ENCODE data around the gene CFHR5.

CFHR5 gene

DNA sequence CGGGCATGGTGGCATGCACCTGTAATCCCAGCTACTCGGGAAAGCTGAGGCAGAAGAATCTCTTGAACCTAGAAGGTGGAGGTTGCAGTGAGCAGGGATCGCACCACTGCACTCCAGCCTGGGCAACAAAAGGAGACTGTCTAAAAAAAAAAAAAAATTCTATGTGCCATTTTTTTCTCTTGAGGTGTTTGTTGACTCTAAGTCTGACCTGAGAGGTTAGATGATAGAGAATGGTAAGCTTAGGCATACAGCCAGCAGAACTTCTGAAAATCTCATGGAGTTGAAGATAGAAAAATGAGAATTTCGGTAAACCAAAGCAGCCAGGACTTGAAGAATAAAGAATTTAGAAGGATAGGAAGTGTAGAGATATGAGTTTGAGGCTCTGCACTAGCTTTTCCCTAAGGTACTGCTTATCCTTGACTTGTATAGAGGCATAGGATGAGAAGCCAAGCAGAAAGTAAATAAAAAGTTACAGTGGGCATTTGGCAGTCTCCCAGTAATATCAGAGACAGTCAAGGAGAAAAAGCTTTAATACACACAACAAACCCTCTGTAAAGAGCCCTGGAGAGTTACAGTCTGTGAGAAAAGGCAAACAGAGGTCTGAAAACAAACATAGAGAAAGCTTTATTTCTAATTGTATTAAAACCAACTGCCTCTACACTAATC is 65.5 kb downstream of the CFHR5 start:
- no peak for TF ChIP-seq CTCF (conservative IDR thresholded peaks at IDR 0.05; ENCODE audit: low read length)
- no peak for DNase-seq (ENCODE audit: low read depth)
- no peak overlapping the region for H3K4me3 ChIP-seq (ENCODE audit: low read length)

GRCh38 chr1:197049100-197049499 is 71.7 kb downstream of the CFHR5 start:
- H3K4me3 ChIP-seq (ENCODE audit: low read length): no peak overlapping the region
- TF ChIP-seq CTCF (conservative IDR thresholded peaks at IDR 0.05; ENCODE audit: low read length): no peak
- no peak for DNase-seq (ENCODE audit: low read depth)

Data from AG10803 (cell line).